K562 (cell line): ENCODE results near the gene SH2D4B. TPM values are rescaled to one million over a fixed set of nuclear protein-coding genes. Genes with fewer than 3 reads are reported as not detected.

ENCODE experiments used
- ATAC-seq: fragments of 200-7000 bp; cut with Tn5 transposase; 3 replicates; pipeline ENCODE4 v1.9.1; 2020; ENCODE audit warnings: moderate library complexity
- BruUV-seq: library from RNA; stranded (reverse); fragments of 400-500 nt; replicated peaks from 2 replicates; lab custom pipeline; 2021; lab: Mats Ljungman, UMichigan
- CTCF ChIA-PET: fragments of 300-600 bp; formaldehyde crosslinking; extraction: SDS; loops from one replicate; lab custom pipeline; 2021; ENCODE audit warnings: low intra/inter-chr PET ratio; lab: Yijun Ruan, JAX
- POLR2A ChIA-PET: fragments of 300-600, 350-650 bp; sonication (Branson Sonifier 250); formaldehyde crosslinking; extraction: SDS; loops from one replicate; lab custom pipeline; 2021; ENCODE audit warnings: antibody characterized with exemption, inconsistent platforms; lab: Yijun Ruan, JAX
- DNase-seq, 4 experiments: peaks; one replicate each; pipeline versions ENCODE4 v3.0.0 to v3.0.0-alpha.2; 2011 to 2018; ENCODE audit warnings: low spot score in 3 of 4, mixed read lengths in 3 of 4; ENCODE audit errors: extremely low read depth in 1 of 4
- FAIRE-seq: peaks from 2 replicates; lab custom pipeline; 2011; peaks lifted over from hg19 to GRCh38; lab: Jason Lieb, UNC
- H2AFZ ChIP-seq: 2 replicates; pipeline ENCODE4 v1.6.0; 2011; ENCODE audit warnings: low read depth, low read length, control low read depth, inconsistent platforms
- H3K27ac ChIP-seq: fragments of 200-600 bp; 3 replicates; pipeline ENCODE4 v1.8.0; 2011; ENCODE audit warnings: low read depth, mild to moderate bottlenecking, control low read depth, inconsistent platforms, low read length, moderate library complexity, mixed read lengths; ENCODE audit errors: extremely low read depth
- H3K27me3 ChIP-seq, 2 experiments: fragments of 300-600 bp in 1 of 2; 2 replicates in 1 of 2; 3 replicates in 1 of 2; pipeline versions ENCODE4 v1.6.0 to v1.8.0; 2011; ENCODE audit warnings: inconsistent platforms in 2 of 2, low read length in 2 of 2, mild to moderate bottlenecking in 1 of 2, mixed read lengths in 1 of 2, moderate library complexity in 1 of 2; ENCODE audit not compliant: control insufficient read depth in 2 of 2, insufficient read depth in 2 of 2
- H3K36me3 ChIP-seq: fragments of 300-600 bp; 3 replicates; pipeline ENCODE4 v1.8.0; 2011; ENCODE audit warnings: mild to moderate bottlenecking, low read length, inconsistent platforms; ENCODE audit not compliant: control insufficient read depth, insufficient read depth
- H3K4me1 ChIP-seq, 2 experiments: fragments of 200-600 bp in 1 of 2; replicated peaks in 1 of 2; 2 replicates in 1 of 2; 3 replicates in 1 of 2; pipeline versions ENCODE4 v1.5.1 to v1.8.0; 2011; ENCODE audit warnings: inconsistent platforms in 2 of 2, low read length in 2 of 2, mild to moderate bottlenecking in 1 of 2, mixed read lengths in 1 of 2, moderate library complexity in 1 of 2; ENCODE audit not compliant: control insufficient read depth in 2 of 2, insufficient read depth in 2 of 2
- H3K4me2 ChIP-seq: 2 replicates; pipeline ENCODE4 v1.6.1; 2011; ENCODE audit warnings: low read length, control low read depth, inconsistent platforms, mixed read lengths; ENCODE audit not compliant: insufficient read depth
- H3K4me3 ChIP-seq: fragments of 200-600 bp; sonication (generic), shearing (Covaris generic); 2 replicates; pipeline ENCODE4 v1.5.1; 2016; ENCODE audit warnings: control low read depth, inconsistent platforms
- H3K79me2 ChIP-seq: fragments of 200-600 bp; 3 replicates; pipeline ENCODE4 v1.8.0; 2011; ENCODE audit warnings: low read length, inconsistent platforms; ENCODE audit not compliant: control insufficient read depth, insufficient read depth
- H3K9ac ChIP-seq, 2 experiments: 2 replicates each; pipeline versions ENCODE4 v1.6.0 to v1.6.1; 2011; ENCODE audit warnings: low read depth in 2 of 2, low read length in 2 of 2, control low read depth in 1 of 2, inconsistent platforms in 1 of 2, mild to moderate bottlenecking in 1 of 2, mixed read lengths in 1 of 2; ENCODE audit not compliant: insufficient read depth in 1 of 2
- H3K9me1 ChIP-seq: one replicate; pipeline ENCODE4 v1.6.0; 2011; ENCODE audit warnings: inconsistent platforms, mild to moderate bottlenecking, low read length, moderate library complexity; ENCODE audit not compliant: control insufficient read depth, insufficient read depth
- H3K9me3 ChIP-seq: replicated peaks from 2 replicates; pipeline ENCODE4 v1.5.1; 2011; ENCODE audit warnings: low read depth, low read length, inconsistent platforms; ENCODE audit not compliant: control insufficient read depth, insufficient read depth
- H4K20me1 ChIP-seq: replicated peaks from 2 replicates; pipeline ENCODE4 v1.6.1; 2011; ENCODE audit warnings: low read length, inconsistent platforms, mixed read lengths; ENCODE audit not compliant: control insufficient read depth, insufficient read depth
- POLR2A ChIP-seq: fragments of 450-650 bp; conservative IDR thresholded peaks from 2 replicates; pipeline ENCODE4 v1.6.1; 2016
- POLR2G ChIP-seq: fragments of 200-400 bp; formaldehyde crosslinking; IDR thresholded peaks from 2 replicates; pipeline ENCODE4 v1.6.1; 2017; ENCODE audit warnings: low read depth, mild to moderate bottlenecking, antibody characterized with exemption, low read length, moderate library complexity
- RB1 ChIP-seq: fragments of 450-650 bp; IDR thresholded peaks from 2 replicates; pipeline ENCODE4 v1.6.1; 2017; ENCODE audit warnings: low read depth, mild to moderate bottlenecking
- RBM22 ChIP-seq: fragments of 200-400 bp; formaldehyde crosslinking; IDR thresholded peaks from 2 replicates; pipeline ENCODE4 v1.6.1; 2018; ENCODE audit warnings: low read length, low read depth; ENCODE audit not compliant: poor library complexity, severe bottlenecking
- TFE3 ChIP-seq: fragments of 450-650 bp; formaldehyde crosslinking; IDR thresholded peaks from 2 replicates; pipeline ENCODE4 v1.4.0; 2020; ENCODE audit warnings: mild to moderate bottlenecking, mixed read lengths
- WGBS: fragments of 100-300 bp; shearing (Covaris generic); methylation state at CpG from one replicate; pipeline ENCODE4 v1.1.6; 2016; ENCODE audit warnings: low coverage, mixed read lengths; ENCODE audit not compliant: insufficient coverage; ENCODE audit errors: missing lambda C conversion rate; 5-methylcytosine and 5-hydroxymethylcytosine counted together
- in situ Hi-C: fragments of 300-500 bp; cut with MboI; formaldehyde crosslinking; loops from 4 replicates; pipeline ENCODE4 v1.15.0; 2018; ENCODE audit warnings: inconsistent platforms, mixed read lengths
- intact Hi-C: fragments of 100-400 bp; cut with micrococcal nuclease; formaldehyde crosslinking; loops from 2 replicates; pipeline ENCODE4 v1.14.2; 2022
- polyA plus RNA-seq, 8 experiments: library from polyadenylated mRNA; depleted of rRNA in 4 of 8; stranded (reverse) in 5 of 8; unstranded in 3 of 8; fragments of >200 nt; fragmentation: Nextera tagmentation in 2 of 8; fragmentation: Illumina TruSeq in 1 of 8; extraction: Ambion mirVana in 2 of 8; extraction: Trizol in 1 of 8; gene quantifications; 2 replicates each; pipeline versions ENCODE4 v1.2.1 to v1.2.3, GENCODE V29; 2011 to 2014; ENCODE audit warnings: inconsistent platforms in 1 of 8, missing spikeins in 1 of 8
- total RNA-seq, 7 experiments: library from RNA; depleted of rRNA in 6 of 7; stranded (reverse); fragments of >200 nt in 6 of 7; fragmentation: Illumina TruSeq in 2 of 7; extraction: Trizol in 2 of 7; gene quantifications; 2 replicates each; pipeline versions ENCODE4 v1.2.1 to v1.2.3, GENCODE V29; 2011 to 2021; ENCODE audit warnings: low replicate concordance in 1 of 7

SH2D4B gene
- total and polyA plus RNA-seq, 9 of the 15 experiments (the other 6 are each of a cell fraction or from before 2014, with no cell fraction given), result 0.03 to 0.14 (median 0.04) TPM; not detected in 4

- Histone ChIP-seq H3K4me3 (no peak overlapping the region), H3K27ac (no peak overlapping the region), H3K9me1 (peaks cover 5% of the 10 kb centered on the region), H3K4me2 (no peak overlapping the region), H3K9ac (peak overlapping the region in 1 of 2 experiments; percentile 70; a peak in 2 of 4 replicates), H2AFZ (no peak overlapping the region), H3K4me1 (peaks cover 0 to 16% of the 10 kb centered on the region in 2 experiments; a peak in 2 of 5 replicates), H3K36me3 (peaks cover 49% of the 10 kb centered on the region), H3K9me3 (no peaks in the 10 kb centered on the region), H3K79me2 (no peaks in the 10 kb centered on the region), H3K27me3 (no peaks in the 10 kb centered on the region), H4K20me1 (no peaks in the 10 kb centered on the region; the same call in 1 of the 2 replicates)
- ATAC-seq (peak; percentile 7; the same call in 1 of the 3 replicates), DNase-seq (no peak), FAIRE-seq (no peak)
- in situ Hi-C loops (no loop called here), intact Hi-C loops (no loop called here)
- 87% methylated on average over 14 of the region's 14 CpGs for WGBS
- TF ChIP-seq RB1 (no peak), POLR2A (0 out of 2 replicates have a peak, but pooled peaks have one; percentile 5), RBM22 (peak; percentile 44), POLR2G (peak; percentile 40; the same call in 1 of the 2 replicates), TFE3 (peak; percentile 30)
- ChIA-PET POLR2A (interaction anchor here (0.6 to 1.0 kb wide), 2 partner anchors 34 to 55 kb away, joined by 3 read pairs; no protein-coding TSS in a partner anchor), CTCF (interaction anchor here (0.6 kb wide), 1 partner anchor 26 kb away, joined by 3 read pairs; no protein-coding TSS in a partner anchor)
- no TSS peak for BruUV-seq
Observed at GRCh38 chr10:80519936-80520650, 17.6 kb upstream of the SH2D4B start.
